Activated CD8-positive, alpha-beta T cell treated with anti-CD3 and anti-CD28 coated beads for 36 hours (primary cell): ENCODE results near the gene LRRC59. TPM values are rescaled to one million over a fixed set of nuclear protein-coding genes. Genes with fewer than 3 reads are reported as not detected.

ENCODE experiments used
- ATAC-seq: fragments of 200-7000 bp; cut with Tn5 transposase; one replicate; pipeline ENCODE4 v1.10.0; 2021; ENCODE audit warnings: mild to moderate bottlenecking, moderate library complexity
- CTCF ChIA-PET: fragments of 350-600 bp; sonication (Branson Sonifier 250); formaldehyde crosslinking; loops from one replicate; lab custom pipeline; 2021; ENCODE audit warnings: antibody characterized with exemption; lab: Charles Lee
- POLR2A ChIA-PET: fragments of 350-600 bp; sonication (Branson Sonifier 250); formaldehyde crosslinking; loops from one replicate; lab custom pipeline; 2021; ENCODE audit warnings: antibody characterized with exemption; lab: Charles Lee
- DNase-seq: peaks from one replicate; pipeline ENCODE4 v3.0.0-alpha.2; 2020
- H3K27ac Mint-ChIP-seq: one replicate; pipeline ENCODE4 v1.8.0; 2021; ENCODE audit warnings: mild to moderate bottlenecking, mixed read lengths
- H3K27me3 Mint-ChIP-seq: one replicate; pipeline ENCODE4 v1.8.0; 2021; ENCODE audit warnings: mixed read lengths
- H3K36me3 Mint-ChIP-seq: one replicate; pipeline ENCODE4 v1.8.0; 2021; ENCODE audit warnings: low read depth, mixed read lengths
- H3K4me1 Mint-ChIP-seq: one replicate; pipeline ENCODE4 v1.8.0; 2021; ENCODE audit warnings: low read depth, mixed read lengths
- H3K4me3 Mint-ChIP-seq: one replicate; pipeline ENCODE4 v1.8.0; 2021; ENCODE audit warnings: mild to moderate bottlenecking, moderate library complexity, mixed read lengths
- H3K9me3 Mint-ChIP-seq: one replicate; pipeline ENCODE4 v1.8.0; 2021; ENCODE audit warnings: mixed read lengths
- CTCF ChIP-seq: fragments of 200-600 bp; IDR thresholded peaks from one replicate; pipeline ENCODE4 v1.8.0; 2022; ENCODE audit warnings: antibody characterized with exemption, mild to moderate bottlenecking
- intact Hi-C: fragments of 100-400 bp; cut with micrococcal nuclease; formaldehyde crosslinking; loops from one replicate; pipeline ENCODE4 v1.10.0; 2022
- total RNA-seq, 2 experiments: library from RNA; stranded (reverse); gene quantifications; one replicate each; pipeline ENCODE4 v1.2.3, GENCODE V29; 2021

The LRRC59 gene
- total RNA-seq, 2 experiments from 2014 or later, result 70.6 to 71.0 TPM

DNA sequence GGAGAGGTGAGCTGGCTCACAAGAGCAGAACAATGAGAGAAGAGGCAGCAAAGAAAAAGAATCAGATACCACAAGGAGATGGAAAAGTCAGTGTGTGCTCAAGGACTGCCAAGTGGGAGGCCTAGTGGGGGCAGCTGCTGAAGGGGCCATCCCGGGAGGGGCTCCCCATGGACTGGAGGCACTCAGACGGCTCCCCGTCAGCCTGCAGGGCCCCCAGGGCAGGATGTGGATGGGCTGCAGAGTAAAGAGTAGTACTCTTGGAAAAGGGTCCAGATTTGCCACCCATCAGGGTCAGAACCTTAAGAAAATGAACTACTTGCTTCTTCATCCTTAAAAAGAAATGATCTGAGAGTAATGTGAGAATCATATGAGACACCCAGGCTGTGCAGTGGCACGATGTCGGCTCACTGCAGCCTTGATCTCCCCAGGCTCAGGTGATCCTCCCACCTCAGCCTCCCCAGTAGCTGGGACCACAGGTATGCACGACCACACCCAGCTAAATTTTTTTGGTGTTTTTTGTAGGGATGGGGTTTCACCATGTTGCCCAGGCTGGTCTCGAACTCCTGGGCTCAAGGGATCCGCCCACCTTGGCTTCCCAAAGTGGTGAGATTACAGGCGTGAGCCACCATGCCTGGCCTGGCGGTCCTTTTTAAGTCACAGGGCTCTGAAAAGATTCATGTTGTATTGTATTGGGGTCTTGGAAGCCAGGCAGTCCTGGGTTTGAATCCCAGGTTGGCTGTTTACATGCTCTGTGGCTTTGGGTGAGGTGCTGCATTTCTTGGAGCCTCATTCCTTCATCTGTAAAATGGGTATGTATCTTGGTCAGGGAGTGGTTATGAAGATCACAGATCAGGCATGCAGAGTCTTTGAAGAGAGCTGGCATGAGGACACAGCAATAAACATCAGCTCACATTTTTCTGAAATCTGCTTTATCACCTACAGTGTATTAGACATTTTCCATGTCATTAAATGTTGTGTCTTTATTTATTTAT is 43.8 kb upstream of the LRRC59 start:
- ATAC-seq (no peak), DNase-seq (no peak)
- H3K4me1 Mint-ChIP-seq, result no peaks in the 10 kb centered on the region
- ChIA-PET CTCF (interaction anchor here (1.4 to 1.5 kb wide), 2 partner anchors 44 to 79 kb away, joined by 3 to 4 read pairs; partner anchors contain the start of gene LRRC59), POLR2A (interaction anchor here (1.7 kb wide), 1 partner anchor 12 kb away, joined by 4 read pairs; no protein-coding TSS in a partner anchor)
- intact Hi-C loops, result no loop called here
- H3K9me3 Mint-ChIP-seq, result no peaks in the 10 kb centered on the region
- no peak overlapping the region for H3K4me3 Mint-ChIP-seq
- no peak for TF ChIP-seq CTCF
- no peak overlapping the region for H3K27ac Mint-ChIP-seq
- H3K27me3 Mint-ChIP-seq, result no peaks in the 10 kb centered on the region
- no peaks in the 10 kb centered on the region for H3K36me3 Mint-ChIP-seq

DNA sequence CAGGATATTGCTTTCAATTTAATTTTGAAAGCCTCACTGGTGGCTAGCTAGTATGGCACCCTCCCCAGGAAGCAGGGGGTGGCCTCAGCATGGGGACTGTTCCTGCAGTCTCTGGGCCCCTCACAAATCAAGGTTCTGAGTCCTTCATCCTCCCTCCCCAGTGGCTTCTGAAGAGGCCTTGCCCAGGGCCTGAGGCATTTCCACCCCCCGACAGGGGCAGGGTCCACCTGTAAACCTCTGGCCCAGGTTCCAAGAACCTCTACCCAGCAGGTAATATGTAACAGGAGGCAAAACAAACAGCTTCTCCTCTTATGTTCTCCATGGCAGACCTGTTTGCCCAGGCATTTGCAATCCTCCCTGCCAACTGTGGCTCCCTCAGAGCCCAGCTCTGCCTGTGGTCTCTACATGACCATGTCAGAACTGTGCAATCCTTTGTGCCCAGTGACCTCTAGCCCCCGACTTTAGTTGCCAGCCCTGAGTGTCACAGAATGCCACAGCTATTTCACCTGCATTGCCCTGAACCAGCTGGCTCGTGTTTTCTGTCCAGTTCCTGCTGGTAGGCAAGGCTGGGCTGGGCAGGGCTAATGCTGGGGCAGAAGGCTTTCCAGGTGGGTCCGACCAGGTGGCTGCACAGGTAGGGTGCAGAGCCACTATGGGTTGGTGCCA is 43.0 kb upstream of the LRRC59 start:
- H3K4me1 Mint-ChIP-seq, result no peaks in the 10 kb centered on the region
- ATAC-seq, result no peak
- no peaks in the 10 kb centered on the region for H3K9me3 Mint-ChIP-seq
- no peaks in the 10 kb centered on the region for H3K36me3 Mint-ChIP-seq
- TF ChIP-seq CTCF, result no peak
- DNase-seq, result no peak
- no peak overlapping the region for H3K27ac Mint-ChIP-seq
- intact Hi-C loops, result no loop called here
- ChIA-PET CTCF (interaction anchor here (1.4 kb wide), 1 partner anchor 79 kb away, joined by 4 read pairs; no protein-coding TSS in a partner anchor), POLR2A (no interaction called here)
- H3K4me3 Mint-ChIP-seq, result no peak overlapping the region
- no peaks in the 10 kb centered on the region for H3K27me3 Mint-ChIP-seq

DNA sequence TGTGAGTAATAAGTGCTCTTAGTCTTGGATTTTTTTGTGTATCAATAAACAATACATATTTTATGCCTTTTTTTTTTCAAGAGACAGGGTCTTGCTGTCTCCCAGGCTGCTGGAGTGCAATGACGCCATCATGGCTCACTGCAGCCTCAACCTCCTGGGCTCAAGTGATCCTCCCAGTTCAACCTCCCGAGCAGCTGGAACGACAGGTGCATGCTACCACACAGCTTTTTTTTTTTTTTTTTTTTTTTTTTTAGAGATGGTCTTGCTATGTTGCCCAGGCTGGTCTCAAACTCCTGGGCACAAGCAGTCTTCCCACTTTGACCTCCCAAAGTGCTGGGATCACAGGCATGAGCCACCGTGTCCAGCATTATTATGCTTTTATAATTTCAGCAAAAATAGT is 41.7 kb upstream of the LRRC59 start:
- H3K4me1 Mint-ChIP-seq, result no peaks in the 10 kb centered on the region
- DNase-seq, result no peak
- no peak for ATAC-seq
- H3K36me3 Mint-ChIP-seq, result no peaks in the 10 kb centered on the region
- no peak overlapping the region for H3K27ac Mint-ChIP-seq
- CTCF ChIA-PET, result interaction anchor here (1.4 kb wide), 1 partner anchor 10 kb away, joined by 5 read pairs; no protein-coding TSS in a partner anchor
- H3K27me3 Mint-ChIP-seq, result no peaks in the 10 kb centered on the region
- H3K9me3 Mint-ChIP-seq, result no peaks in the 10 kb centered on the region
- POLR2A ChIA-PET, result no interaction called here
- no peak for TF ChIP-seq CTCF
- intact Hi-C loops, result no loop called here
- no peak overlapping the region for H3K4me3 Mint-ChIP-seq

GRCh38 chr17:50437409-50437808 is 40.1 kb upstream of the LRRC59 start:
- Mint-ChIP-seq H3K27ac (no peak overlapping the region), H3K27me3 (no peaks in the 10 kb centered on the region), H3K4me3 (no peak overlapping the region), H3K9me3 (no peaks in the 10 kb centered on the region), H3K4me1 (no peaks in the 10 kb centered on the region), H3K36me3 (no peaks in the 10 kb centered on the region)
- intact Hi-C loops, result no loop called here
- TF ChIP-seq CTCF, result no peak
- DNase-seq (no peak), ATAC-seq (no peak)
- ChIA-PET CTCF (interaction anchor here (0.7 to 1.4 kb wide), 2 partner anchors 9 to 15 kb away, joined by 3 to 5 read pairs; no protein-coding TSS in a partner anchor), POLR2A (no interaction called here)
